ENCODE results near the gene FOCAD.
A peak's percentile ranks its signal among the peaks of the same experiment; 100 is the strongest.

FOCAD gene

GRCh38 chr9:20791682-20792081, 107.6 kb downstream of the FOCAD start:
- no peak for DNase-seq

GRCh38 chr9:20804489-20805250, 120.6 kb downstream of the FOCAD start:
- no peak for DNase-seq

GRCh38 chr9:20805766-20806165, 121.7 kb downstream of the FOCAD start:
- DNase-seq: no peak

- no peak for DNase-seq
Observed at GRCh38 chr9:20808002-20808401, 123.9 kb downstream of the FOCAD start.

GRCh38 chr9:20811872-20812271, 127.8 kb downstream of the FOCAD start:
- no peak for DNase-seq

- DNase-seq: no peak
Observed at GRCh38 chr9:20815923-20816703, 132.1 kb downstream of the FOCAD start.

DNA sequence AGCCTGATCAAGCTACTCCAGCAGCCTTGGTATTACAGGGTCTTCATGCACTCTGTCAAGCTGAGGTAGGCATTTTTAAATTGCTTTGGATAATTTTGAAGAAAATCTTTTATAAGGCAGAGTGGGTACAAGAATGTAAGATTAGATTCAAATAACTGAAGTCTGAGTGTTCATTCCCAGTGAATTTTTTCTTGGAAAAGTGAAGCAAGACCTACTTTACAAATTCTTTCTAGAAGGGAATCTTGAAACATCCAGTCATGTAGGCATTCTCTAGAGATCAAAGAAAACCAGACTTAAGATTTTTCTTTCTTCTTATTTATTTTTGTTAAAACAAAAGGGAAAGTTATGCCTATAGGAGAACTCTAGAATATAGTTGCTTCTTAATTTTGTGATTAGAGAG, 139.0 kb downstream of the FOCAD start:
- DNase-seq: no peak

DNA sequence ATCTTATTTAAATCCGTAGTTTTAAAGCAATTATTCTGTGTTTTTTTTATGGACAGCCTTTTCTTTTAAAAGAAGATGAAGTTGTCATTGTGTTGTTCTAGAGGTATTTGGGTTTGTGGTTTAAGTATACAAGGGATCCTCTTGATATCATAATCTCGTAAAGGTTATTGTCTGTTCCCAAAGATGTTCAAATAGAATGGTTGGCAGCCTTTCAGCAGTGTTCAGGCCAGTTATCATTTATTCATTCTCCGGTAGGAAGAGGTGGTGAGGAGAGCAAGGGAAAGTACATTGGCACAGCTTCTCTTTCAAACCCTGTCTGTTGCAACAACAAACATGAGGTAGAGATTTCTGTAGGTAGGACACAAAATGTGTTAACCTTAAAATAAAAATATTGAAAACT, 147.0 kb downstream of the FOCAD start:
- DNase-seq: no peak

- DNase-seq: no peak
Observed at GRCh38 chr9:20832775-20833174, 148.7 kb downstream of the FOCAD start.

- peak in 1 of 5 experiments; percentile 23 for DNase-seq
Observed at GRCh38 chr9:20835377-20836286, 151.6 kb downstream of the FOCAD start.

DNA sequence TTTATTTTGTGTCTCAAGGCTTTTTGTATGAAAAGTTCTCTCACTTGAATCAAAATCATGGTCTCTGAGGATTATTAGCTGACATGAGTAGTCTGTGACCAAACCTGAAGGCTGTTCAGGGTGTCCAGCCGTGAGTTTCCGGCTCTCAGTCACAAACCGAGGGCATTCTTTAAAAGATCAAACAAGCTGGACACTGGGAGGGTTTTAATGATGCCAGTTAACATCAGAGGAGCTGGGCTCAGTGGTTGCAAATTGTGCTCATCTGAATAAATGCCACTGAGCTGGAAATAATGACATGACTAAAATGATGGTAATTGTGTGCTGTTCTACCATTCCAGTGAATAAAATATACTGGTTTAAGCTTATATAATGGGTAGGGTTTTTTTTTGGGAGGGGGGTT, 153.1 kb downstream of the FOCAD start:
- DNase-seq: no peak

DNA sequence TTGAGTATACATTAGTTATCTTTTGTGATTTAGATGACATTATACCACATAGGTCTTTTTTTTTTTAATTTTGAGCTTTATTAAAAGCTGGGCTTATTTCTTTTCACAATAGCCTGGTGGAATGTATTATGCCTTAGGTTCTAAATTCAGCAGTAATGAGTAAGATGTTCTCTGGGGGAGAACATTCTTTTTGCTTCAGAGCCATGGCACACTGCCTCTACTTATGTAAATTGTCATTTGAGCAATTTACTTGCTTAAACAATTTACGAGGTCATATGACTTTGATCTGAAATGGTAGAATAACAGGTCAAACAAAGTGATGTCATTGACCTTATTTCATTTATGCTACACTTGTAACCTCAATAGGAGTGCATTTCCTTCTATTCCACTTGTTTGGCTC, 154.2 kb downstream of the FOCAD start:
- DNase-seq: no peak

DNA sequence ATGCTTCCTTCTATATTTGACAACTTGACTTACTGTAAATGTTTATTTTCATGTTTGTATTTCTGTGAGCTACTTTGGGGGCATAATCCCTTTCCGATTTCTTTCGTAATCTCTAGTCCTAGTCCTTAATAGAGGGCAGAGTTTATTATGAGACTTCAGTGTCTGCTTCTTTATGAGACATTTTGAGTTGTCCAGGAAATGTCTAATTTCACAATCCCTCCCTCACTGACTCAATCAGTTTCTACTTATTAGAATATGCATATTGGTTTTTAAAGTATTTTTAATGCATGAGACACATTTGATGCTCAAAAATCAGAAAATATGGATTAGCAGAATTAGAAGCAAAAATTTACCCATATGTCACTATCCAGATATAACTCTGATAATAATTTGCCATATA, 160.9 kb downstream of the FOCAD start:
- DNase-seq: no peak

DNA sequence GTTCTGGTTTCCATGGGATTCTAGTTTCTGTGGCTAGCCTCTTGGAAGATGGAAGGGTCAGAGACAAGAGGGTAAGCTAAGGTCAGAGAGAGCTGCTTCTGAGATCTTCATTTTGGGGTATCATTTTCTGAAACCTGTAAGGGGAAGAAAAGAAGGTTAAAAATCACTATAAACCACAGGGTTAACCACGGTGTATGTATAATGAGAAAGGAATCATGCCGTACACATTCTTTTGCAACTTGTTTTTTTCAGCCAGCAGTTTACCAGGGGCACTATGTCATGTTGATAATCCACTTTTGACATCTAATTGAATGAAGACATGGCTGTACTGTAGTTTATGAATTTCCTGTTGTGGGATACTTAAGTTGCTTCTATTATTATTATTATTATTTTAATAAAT, 164.4 kb downstream of the FOCAD start:
- DNase-seq: peak in 1 of 5 experiments; percentile 36

GRCh38 chr9:20853866-20854265, 169.8 kb downstream of the FOCAD start:
- no peak for DNase-seq

DNA sequence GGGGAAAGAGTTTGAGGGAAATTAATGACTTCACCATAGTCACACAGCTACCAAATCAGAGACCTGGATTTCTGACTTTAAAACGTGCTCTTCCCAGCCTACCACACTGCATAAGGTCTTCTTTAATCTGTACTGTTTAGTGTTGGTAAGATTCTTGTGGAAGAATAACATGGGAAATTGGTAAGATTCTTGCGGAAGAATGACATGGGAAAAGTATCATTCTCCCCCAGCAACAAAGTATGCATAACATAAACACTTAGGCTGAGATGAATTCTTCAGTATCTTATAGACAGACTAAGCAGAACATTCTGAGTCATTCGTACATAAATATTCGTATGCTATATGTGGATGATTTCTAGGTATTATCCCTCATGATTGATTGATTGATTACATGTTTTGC, 170.4 kb downstream of the FOCAD start:
- DNase-seq: no peak

- DNase-seq: no peak
Observed at GRCh38 chr9:20863945-20864344, 179.9 kb downstream of the FOCAD start.

DNA sequence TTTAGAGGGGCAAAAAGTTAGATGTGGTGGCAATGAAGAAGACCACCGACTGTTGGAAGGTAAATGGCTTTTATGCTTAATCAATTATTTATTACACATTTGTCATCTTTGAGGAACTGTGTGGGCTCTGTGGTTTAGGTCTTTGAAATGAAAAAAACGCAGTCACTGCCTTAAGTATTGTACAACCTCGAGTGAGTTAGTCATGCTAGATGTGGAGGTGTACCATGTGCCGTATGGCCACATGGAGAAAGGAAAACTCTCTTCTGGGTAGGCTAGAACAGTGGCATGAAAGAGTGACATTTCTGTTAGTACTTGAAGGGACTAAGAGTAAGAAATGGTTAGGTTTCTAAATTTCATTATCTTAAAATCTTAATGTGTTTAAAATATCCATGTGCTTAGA, 181.3 kb downstream of the FOCAD start:
- no peak for DNase-seq

- DNase-seq: no peak
Observed at GRCh38 chr9:20870115-20870514, 186.1 kb downstream of the FOCAD start.

- no peak for DNase-seq
Observed at GRCh38 chr9:20872340-20872977, 188.4 kb downstream of the FOCAD start.

DNA sequence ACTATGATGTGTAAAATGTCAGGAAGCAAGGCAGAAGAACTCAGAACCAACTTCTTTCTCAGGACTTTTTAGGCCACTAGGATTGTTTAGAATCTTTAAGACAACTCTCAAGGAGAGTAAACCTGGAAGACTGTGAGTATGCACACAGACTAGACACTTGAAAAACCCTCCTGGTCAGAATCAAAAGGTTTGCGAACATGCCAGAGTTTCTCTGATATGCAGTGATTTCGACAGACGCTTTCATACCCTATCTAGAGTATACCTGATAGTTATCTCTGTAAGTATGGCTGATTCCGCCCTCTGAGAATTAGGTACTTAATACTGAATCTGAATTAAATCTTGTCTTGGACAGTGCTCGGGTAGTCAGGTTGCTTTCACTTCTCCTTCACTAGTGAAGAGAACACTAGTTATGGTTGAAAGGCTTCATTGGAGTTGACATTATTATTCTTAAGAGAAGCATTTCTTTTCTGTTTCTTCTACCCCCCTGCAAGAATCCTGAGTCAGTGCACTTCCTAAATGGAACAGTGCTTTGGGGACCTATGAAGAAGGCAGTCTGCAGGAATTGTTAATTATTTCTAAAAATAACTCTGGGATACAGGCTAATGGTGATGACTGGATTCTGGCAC, 189.3 kb downstream of the FOCAD start:
- no peak for DNase-seq

- no peak for DNase-seq
Observed at GRCh38 chr9:20880271-20880670, 196.2 kb downstream of the FOCAD start.
